NT2/D1 (cell line): ENCODE data around the gene NEU2.

Experiments
- SUZ12 ChIP-seq: IDR thresholded peaks from 2 replicates; pipeline ENCODE4 v1.6.1; 2011; ENCODE audit not compliant: insufficient read length, insufficient read depth; ENCODE audit errors: extremely low read depth
- YY1 ChIP-seq: IDR thresholded peaks from 2 replicates; pipeline ENCODE4 v1.6.1; 2011; ENCODE audit not compliant: insufficient read length, insufficient read depth
- ZNF274 ChIP-seq: IDR thresholded peaks from 2 replicates; pipeline ENCODE4 v1.6.1; 2011; ENCODE audit warnings: mild to moderate bottlenecking, low read depth, low read length

DNA sequence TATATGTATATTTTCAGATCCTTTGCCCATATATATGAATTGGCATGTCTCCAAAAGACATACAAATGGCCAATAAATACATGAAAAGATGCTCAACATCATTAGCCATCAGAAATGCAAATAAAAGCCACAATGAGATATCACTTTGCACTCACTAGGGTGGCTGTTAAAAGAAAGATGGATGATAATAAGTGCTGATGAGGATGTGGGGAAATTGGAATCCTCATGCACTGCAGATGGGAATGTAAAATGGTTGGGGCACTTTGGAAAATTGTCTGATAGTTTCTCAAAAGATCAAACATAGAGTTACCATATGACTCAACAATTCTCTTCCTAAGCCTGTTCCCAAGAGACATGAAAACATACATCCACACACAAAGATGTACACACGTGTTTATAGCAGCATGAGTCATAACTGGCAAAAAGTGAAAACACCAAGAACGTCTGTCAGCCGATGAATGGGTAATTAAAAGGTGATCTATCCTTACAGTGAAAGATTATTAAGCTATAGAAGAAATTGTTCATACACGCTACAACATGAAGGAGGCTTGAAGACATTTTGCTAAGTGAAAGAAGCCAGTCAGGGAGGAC lies 39.1 kb upstream of the NEU2 start:
- TF ChIP-seq ZNF274 (no peak), YY1 (no peak), SUZ12 (no peak)
